GM12878 (cell line): ENCODE measurements around the gene STARD3. TPM values are rescaled to one million over a fixed set of nuclear protein-coding genes. Genes with fewer than 3 reads are reported as not detected.

Experiments used
- ATAC-seq: fragments of 200-7000 bp; cut with Tn5 transposase; 3 replicates; pipeline ENCODE4 v1.9.1; 2020; ENCODE audit warnings: mild to moderate bottlenecking, moderate library complexity
- BruUV-seq: library from RNA; stranded (reverse); fragments of 400-500 nt; replicated peaks from 2 replicates; lab custom pipeline; 2021; lab: Mats Ljungman, UMichigan
- CTCF ChIA-PET: fragments of 300-600 bp; sonication (Branson Sonifier 250); formaldehyde crosslinking; extraction: SDS; loops from one replicate; lab custom pipeline; 2021; ENCODE audit warnings: inconsistent platforms; lab: Yijun Ruan, JAX
- POLR2A ChIA-PET: fragments of 350-600 bp; formaldehyde crosslinking; extraction: SDS; loops from one replicate; lab custom pipeline; 2021; ENCODE audit warnings: inconsistent platforms; lab: Charles Lee
- RAD21 ChIA-PET: fragments of 300-600 bp; sonication (Branson Sonifier 250); formaldehyde crosslinking; loops from one replicate; lab custom pipeline; 2023; ENCODE audit warnings: antibody characterized with exemption; ENCODE audit not compliant: unreplicated experiment; lab: Charles Lee
- SMC1A ChIA-PET: fragments of 300-600 bp; sonication (Branson Sonifier 250); formaldehyde crosslinking; loops from one replicate; lab custom pipeline; 2023; ENCODE audit not compliant: unreplicated experiment, uncharacterized antibody; lab: Charles Lee
- DNase-seq: peaks from one replicate; pipeline ENCODE4 v3.0.0-alpha.2; 2011; ENCODE audit warnings: low read depth, low spot score
- FAIRE-seq: peaks from 3 replicates; lab custom pipeline; 2011; peaks lifted over from hg19 to GRCh38; lab: Jason Lieb, UNC
- H2AFZ ChIP-seq: 2 replicates; pipeline ENCODE4 v1.6.0; 2011; ENCODE audit warnings: low read depth, low read length, control low read depth; ENCODE audit not compliant: control insufficient read depth
- H3K27ac ChIP-seq: 2 replicates; pipeline ENCODE4 v1.5.1; 2011; ENCODE audit warnings: control low read depth; ENCODE audit not compliant: control insufficient read depth, insufficient read depth
- H3K27me3 ChIP-seq, 2 experiments: replicated peaks in 1 of 2; 2 replicates each; pipeline versions ENCODE4 v1.6.0 to v1.6.1; 2011; ENCODE audit warnings: low read length in 1 of 2; ENCODE audit not compliant: control insufficient read depth in 2 of 2, insufficient read depth in 2 of 2
- H3K36me3 ChIP-seq, 2 experiments: 2 replicates each; pipeline ENCODE4 v1.5.1; 2011; ENCODE audit warnings: low read length in 1 of 2; ENCODE audit not compliant: control insufficient read depth in 2 of 2, insufficient read depth in 2 of 2
- H3K4me1 ChIP-seq: 2 replicates; pipeline ENCODE4 v1.6.1; 2011; ENCODE audit warnings: mild to moderate bottlenecking, low read length, moderate library complexity, mixed read lengths; ENCODE audit not compliant: control insufficient read depth, insufficient read depth
- H3K4me2 ChIP-seq: 2 replicates; pipeline ENCODE4 v1.6.0; 2011; ENCODE audit warnings: control low read depth; ENCODE audit not compliant: control insufficient read depth, insufficient read depth
- H3K4me3 ChIP-seq: fragments of 200-600 bp; sonication (generic); 2 replicates; pipeline ENCODE4 v1.5.1; 2016
- H3K79me2 ChIP-seq: 2 replicates; pipeline ENCODE4 v1.6.0; 2011; ENCODE audit warnings: low read length; ENCODE audit not compliant: control insufficient read depth, insufficient read depth
- H3K9ac ChIP-seq: 2 replicates; pipeline ENCODE4 v1.8.0; 2011; ENCODE audit warnings: low read length, control low read depth, mixed read lengths; ENCODE audit not compliant: control insufficient read depth, insufficient read depth
- H3K9me3 ChIP-seq: replicated peaks from 3 replicates; pipeline ENCODE4 v1.5.1; 2011; ENCODE audit warnings: mild to moderate bottlenecking, low read length; ENCODE audit not compliant: control insufficient read depth, insufficient read depth
- H4K20me1 ChIP-seq: 2 replicates; pipeline ENCODE4 v1.6.0; 2011; ENCODE audit not compliant: control insufficient read depth, insufficient read depth
- BCL11A ChIP-seq: IDR thresholded peaks from 2 replicates; pipeline ENCODE4 v1.6.1; 2011; ENCODE audit warnings: low read depth, low read length
- KAT2A ChIP-seq: conservative IDR thresholded peaks from 2 replicates; pipeline ENCODE4 v1.6.1; 2011; ENCODE audit warnings: low read depth, low read length; ENCODE audit not compliant: control insufficient read depth
- MEF2B ChIP-seq: fragments of 450-650 bp; IDR thresholded peaks from 2 replicates; pipeline ENCODE4 v1.6.1; 2018; ENCODE audit warnings: mild to moderate bottlenecking, moderate library complexity; ENCODE audit not compliant: partially characterized antibody, poor library complexity, severe bottlenecking
- NFYA ChIP-seq: IDR thresholded peaks from 2 replicates; pipeline ENCODE4 v1.6.1; 2011; ENCODE audit warnings: low read depth, mild to moderate bottlenecking, low read length, improper control_type of control experiment, borderline replicate concordance
- PAX5 ChIP-seq: IDR thresholded peaks from 2 replicates; pipeline ENCODE4 v1.6.1; 2011; ENCODE audit warnings: low read depth, low read length, borderline replicate concordance
- POLR2AphosphoS5 ChIP-seq: IDR thresholded peaks from 2 replicates; pipeline ENCODE4 v1.6.1; 2011; ENCODE audit warnings: mild to moderate bottlenecking, low read length, inconsistent platforms
- ZSCAN29 ChIP-seq: fragments of 450-650 bp; IDR thresholded peaks from 2 replicates; pipeline ENCODE4 v1.6.1; 2017; ENCODE audit warnings: mild to moderate bottlenecking, moderate library complexity
- WGBS: methylation state at CpG from one replicate; pipeline ENCODE4 v1.1.6; 2016; ENCODE audit warnings: low lambda C conversion rate; ENCODE audit not compliant: insufficient replicate concordance, insufficient coverage; ENCODE audit errors: missing lambda C conversion rate; 5-methylcytosine and 5-hydroxymethylcytosine counted together
- in situ Hi-C: fragments of 300-500 bp; cut with MboI; formaldehyde crosslinking; loops from 9 replicates; pipeline ENCODE4 v1.14.3; 2018; ENCODE audit warnings: mixed read lengths
- intact Hi-C: fragments of 100-400 bp; cut with micrococcal nuclease; formaldehyde crosslinking; loops from one replicate; pipeline ENCODE4 v1.14.2; 2022; ENCODE audit not compliant: unreplicated experiment
- polyA plus RNA-seq, 11 experiments: library from polyadenylated mRNA; depleted of rRNA in 4 of 11; unstranded in 6 of 11; stranded (reverse) in 5 of 11; fragments of >200 nt; fragmentation: Nextera tagmentation in 4 of 11; fragmentation: Illumina TruSeq in 1 of 11; extraction: Ambion mirVana in 4 of 11; extraction: Trizol in 1 of 11; gene quantifications; 1 replicate in 1 of 11; 2 replicates in 10 of 11; pipeline versions ENCODE4 v1.2.1 to v1.2.3, GENCODE V29; 2011 to 2016; ENCODE audit warnings: inconsistent platforms in 2 of 11, missing spikeins in 2 of 11, low read depth in 1 of 11
- total RNA-seq, 4 experiments: library from RNA; depleted of rRNA in 3 of 4; stranded (reverse); fragments of >200 nt in 3 of 4; fragmentation: Illumina TruSeq in 1 of 4; extraction: Trizol in 1 of 4; gene quantifications; 2 replicates each; pipeline versions ENCODE4 v1.2.1 to v1.2.3, GENCODE V29; 2013 to 2021
- TF ChIP-seq, protein P1 (sequence below): fragments of 450-650 bp; formaldehyde crosslinking; IDR thresholded peaks from 2 replicates; pipeline ENCODE4 v1.4.0; 2020; ENCODE audit warnings: mild to moderate bottlenecking, moderate library complexity
- TF ChIP-seq, protein P2 (sequence below): fragments of 450-650 bp; IDR thresholded peaks from 2 replicates; pipeline ENCODE4 v1.6.1; 2017; ENCODE audit warnings: mild to moderate bottlenecking, moderate library complexity
- TF ChIP-seq, protein P3 (sequence below): fragments of 450-650 bp; IDR thresholded peaks from 2 replicates; pipeline ENCODE4 v1.6.1; 2016; ENCODE audit warnings: mild to moderate bottlenecking

STARD3 gene
- total and polyA plus RNA-seq, 10 of the 15 experiments (the other 5 are each of a cell fraction or from before 2014, with no cell fraction given), result 0.08 to 62.7 (median 27.5) TPM

DNA sequence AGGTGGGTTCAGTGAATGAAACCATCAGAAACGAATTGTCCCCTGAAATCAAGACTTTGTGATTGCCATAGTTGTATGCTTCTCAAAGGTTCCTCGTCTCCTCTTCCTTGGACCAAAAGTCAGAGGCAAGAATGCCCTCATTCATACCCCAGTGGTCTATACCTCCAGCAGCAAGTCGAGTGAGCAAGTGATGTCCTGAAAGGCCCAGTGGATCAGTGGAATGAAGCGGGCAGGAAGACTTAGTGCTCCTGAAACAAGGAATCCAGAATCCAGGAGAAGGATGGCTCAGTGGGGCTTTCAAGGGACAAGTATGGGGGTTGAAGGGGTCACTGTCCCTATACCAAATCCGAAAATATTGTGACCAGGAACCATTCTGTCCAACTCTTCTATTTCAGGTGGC, 57.6 kb downstream of the STARD3 start:
- SMC1A ChIA-PET, result interaction anchor here (1.2 kb wide), 1 partner anchor 12 kb away, joined by 3 read pairs; no protein-coding TSS in a partner anchor
- DNase-seq (no peak), ATAC-seq (no peak), FAIRE-seq (no peak)
- no TSS peak for BruUV-seq
- 26% methylated on average over 5 of the region's 5 CpGs for WGBS
- H2AFZ ChIP-seq, result no peak overlapping the region
- H3K4me3 ChIP-seq, result no peak overlapping the region
- CTCF ChIA-PET, result interaction anchor here (1.1 kb wide), 2 partner anchors 9 to 147 kb away, joined by 3 read pairs; no protein-coding TSS in a partner anchor
- no peak overlapping the region for H3K27ac ChIP-seq
- no peaks in the 10 kb centered on the region for H3K9me3 ChIP-seq
- no peak overlapping the region for H3K4me2 ChIP-seq
- no peaks in the 10 kb centered on the region for H3K36me3 ChIP-seq
- intact Hi-C loops, result no loop called here
- in situ Hi-C loops, result no loop called here
- H3K9ac ChIP-seq, result no peak overlapping the region
- RAD21 ChIA-PET, result no interaction called here
- no peaks in the 10 kb centered on the region for H3K4me1 ChIP-seq
- H4K20me1 ChIP-seq, result no peaks in the 10 kb centered on the region
- H3K79me2 ChIP-seq, result no peaks in the 10 kb centered on the region
- no peaks in the 10 kb centered on the region for H3K27me3 ChIP-seq
- POLR2A ChIA-PET, result no interaction called here
- TF ChIP-seq NFYA, result no peak
- TF ChIP-seq POLR2AphosphoS5, result no peak
- no peak for TF ChIP-seq PAX5
- TF ChIP-seq KAT2A, result no peak
- TF ChIP-seq, protein P1, sequence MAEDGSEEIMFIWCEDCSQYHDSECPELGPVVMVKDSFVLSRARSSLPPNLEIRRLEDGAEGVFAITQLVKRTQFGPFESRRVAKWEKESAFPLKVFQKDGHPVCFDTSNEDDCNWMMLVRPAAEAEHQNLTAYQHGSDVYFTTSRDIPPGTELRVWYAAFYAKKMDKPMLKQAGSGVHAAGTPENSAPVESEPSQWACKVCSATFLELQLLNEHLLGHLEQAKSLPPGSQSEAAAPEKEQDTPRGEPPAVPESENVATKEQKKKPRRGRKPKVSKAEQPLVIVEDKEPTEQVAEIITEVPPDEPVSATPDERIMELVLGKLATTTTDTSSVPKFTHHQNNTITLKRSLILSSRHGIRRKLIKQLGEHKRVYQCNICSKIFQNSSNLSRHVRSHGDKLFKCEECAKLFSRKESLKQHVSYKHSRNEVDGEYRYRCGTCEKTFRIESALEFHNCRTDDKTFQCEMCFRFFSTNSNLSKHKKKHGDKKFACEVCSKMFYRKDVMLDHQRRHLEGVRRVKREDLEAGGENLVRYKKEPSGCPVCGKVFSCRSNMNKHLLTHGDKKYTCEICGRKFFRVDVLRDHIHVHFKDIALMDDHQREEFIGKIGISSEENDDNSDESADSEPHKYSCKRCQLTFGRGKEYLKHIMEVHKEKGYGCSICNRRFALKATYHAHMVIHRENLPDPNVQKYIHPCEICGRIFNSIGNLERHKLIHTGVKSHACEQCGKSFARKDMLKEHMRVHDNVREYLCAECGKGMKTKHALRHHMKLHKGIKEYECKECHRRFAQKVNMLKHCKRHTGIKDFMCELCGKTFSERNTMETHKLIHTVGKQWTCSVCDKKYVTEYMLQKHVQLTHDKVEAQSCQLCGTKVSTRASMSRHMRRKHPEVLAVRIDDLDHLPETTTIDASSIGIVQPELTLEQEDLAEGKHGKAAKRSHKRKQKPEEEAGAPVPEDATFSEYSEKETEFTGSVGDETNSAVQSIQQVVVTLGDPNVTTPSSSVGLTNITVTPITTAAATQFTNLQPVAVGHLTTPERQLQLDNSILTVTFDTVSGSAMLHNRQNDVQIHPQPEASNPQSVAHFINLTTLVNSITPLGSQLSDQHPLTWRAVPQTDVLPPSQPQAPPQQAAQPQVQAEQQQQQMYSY, result no peak
- TF ChIP-seq MEF2B, result no peak
- TF ChIP-seq, protein P2, sequence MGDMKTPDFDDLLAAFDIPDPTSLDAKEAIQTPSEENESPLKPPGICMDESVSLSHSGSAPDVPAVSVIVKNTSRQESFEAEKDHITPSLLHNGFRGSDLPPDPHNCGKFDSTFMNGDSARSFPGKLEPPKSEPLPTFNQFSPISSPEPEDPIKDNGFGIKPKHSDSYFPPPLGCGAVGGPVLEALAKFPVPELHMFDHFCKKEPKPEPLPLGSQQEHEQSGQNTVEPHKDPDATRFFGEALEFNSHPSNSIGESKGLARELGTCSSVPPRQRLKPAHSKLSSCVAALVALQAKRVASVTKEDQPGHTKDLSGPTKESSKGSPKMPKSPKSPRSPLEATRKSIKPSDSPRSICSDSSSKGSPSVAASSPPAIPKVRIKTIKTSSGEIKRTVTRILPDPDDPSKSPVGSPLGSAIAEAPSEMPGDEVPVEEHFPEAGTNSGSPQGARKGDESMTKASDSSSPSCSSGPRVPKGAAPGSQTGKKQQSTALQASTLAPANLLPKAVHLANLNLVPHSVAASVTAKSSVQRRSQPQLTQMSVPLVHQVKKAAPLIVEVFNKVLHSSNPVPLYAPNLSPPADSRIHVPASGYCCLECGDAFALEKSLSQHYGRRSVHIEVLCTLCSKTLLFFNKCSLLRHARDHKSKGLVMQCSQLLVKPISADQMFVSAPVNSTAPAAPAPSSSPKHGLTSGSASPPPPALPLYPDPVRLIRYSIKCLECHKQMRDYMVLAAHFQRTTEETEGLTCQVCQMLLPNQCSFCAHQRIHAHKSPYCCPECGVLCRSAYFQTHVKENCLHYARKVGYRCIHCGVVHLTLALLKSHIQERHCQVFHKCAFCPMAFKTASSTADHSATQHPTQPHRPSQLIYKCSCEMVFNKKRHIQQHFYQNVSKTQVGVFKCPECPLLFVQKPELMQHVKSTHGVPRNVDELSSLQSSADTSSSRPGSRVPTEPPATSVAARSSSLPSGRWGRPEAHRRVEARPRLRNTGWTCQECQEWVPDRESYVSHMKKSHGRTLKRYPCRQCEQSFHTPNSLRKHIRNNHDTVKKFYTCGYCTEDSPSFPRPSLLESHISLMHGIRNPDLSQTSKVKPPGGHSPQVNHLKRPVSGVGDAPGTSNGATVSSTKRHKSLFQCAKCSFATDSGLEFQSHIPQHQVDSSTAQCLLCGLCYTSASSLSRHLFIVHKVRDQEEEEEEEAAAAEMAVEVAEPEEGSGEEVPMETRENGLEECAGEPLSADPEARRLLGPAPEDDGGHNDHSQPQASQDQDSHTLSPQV, result no peak
- no peak for TF ChIP-seq ZSCAN29
- no peak for TF ChIP-seq BCL11A
- TF ChIP-seq, protein P3, sequence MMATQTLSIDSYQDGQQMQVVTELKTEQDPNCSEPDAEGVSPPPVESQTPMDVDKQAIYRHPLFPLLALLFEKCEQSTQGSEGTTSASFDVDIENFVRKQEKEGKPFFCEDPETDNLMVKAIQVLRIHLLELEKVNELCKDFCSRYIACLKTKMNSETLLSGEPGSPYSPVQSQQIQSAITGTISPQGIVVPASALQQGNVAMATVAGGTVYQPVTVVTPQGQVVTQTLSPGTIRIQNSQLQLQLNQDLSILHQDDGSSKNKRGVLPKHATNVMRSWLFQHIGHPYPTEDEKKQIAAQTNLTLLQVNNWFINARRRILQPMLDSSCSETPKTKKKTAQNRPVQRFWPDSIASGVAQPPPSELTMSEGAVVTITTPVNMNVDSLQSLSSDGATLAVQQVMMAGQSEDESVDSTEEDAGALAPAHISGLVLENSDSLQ, result no peak
